Measurements from ENCODE around the gene ARHGAP15.
A peak's percentile ranks its signal among the peaks of the same experiment; 100 is the strongest.

The ARHGAP15 gene

DNA sequence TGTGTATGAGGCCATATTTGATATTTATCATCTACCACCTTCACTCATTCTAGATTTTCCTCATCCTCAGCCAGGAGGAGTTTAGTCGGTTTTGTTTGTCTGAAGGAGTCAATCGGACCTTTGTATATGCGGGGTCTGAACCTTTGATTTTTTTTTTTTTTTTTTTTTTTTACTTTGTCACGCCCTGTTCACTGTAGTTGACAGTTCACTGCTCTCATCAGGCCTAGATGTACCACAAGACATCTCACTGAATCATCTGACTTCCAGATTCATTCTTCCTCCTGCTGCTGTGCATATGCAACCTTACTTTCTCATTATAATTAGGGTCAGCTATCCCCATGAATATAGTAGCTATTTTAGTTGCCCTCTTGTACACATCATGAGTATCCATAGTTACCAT is 133.2 kb downstream of the ARHGAP15 start:
- no peak for DNase-seq (ENCODE audit: low spot score)

- peak; percentile 26 for DNase-seq (ENCODE audit: low spot score)
These were observed 133.9 kb downstream of the ARHGAP15 start for GRCh38 chr2:143263066-143263625.

- no peak for DNase-seq (ENCODE audit: low spot score)
These were observed 135.6 kb downstream of the ARHGAP15 start for GRCh38 chr2:143264851-143265250.

DNA sequence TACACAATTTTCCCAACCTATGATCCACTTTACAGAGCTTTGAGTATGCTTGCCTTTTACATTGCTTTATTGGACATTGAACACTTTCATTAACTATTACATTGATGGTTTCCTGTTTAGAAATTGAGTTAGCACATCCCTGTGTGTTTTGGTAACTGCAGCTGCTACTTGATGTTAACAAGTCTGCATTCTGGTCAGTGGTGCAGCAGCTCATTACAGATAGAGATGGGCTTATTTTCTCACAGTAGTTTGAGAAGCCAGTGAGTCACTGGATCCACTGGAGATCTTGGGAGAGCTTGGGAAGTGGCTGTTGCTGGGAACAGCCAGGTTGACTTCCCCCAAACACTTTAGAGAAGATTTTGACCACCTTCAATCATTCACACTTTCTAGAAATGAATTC is 150.5 kb downstream of the ARHGAP15 start:
- no peak for DNase-seq (ENCODE audit: low spot score)

DNA sequence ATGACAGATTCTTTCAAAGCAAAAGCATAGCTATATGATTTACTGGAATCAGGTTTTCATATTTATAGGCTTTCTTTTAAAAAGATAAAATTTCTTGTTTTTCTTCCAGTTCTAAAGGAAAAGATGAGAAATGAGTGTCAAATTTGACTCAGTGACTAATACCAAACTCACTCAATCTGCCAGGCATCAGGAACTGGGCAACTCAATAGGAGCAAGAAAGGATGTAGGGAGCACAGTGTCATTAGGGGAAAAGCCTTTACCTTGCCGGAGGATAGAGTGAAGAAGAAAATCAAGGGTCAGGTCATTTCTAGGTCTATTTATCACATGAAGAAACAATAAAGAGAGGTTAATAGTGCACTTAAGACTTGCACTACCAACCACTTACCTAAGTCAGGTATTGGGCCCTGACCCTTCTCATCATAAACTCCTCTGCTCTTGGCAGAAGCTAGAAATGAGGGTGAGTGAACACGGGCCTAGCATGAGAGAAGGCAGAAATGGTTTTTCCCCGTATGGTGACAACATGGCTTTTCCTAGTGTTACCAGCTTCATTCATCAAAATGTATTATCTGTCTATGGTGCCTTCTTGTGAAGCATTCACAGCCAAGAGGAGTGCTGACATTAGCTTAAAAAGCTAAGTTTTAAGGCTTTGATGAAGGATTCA is 151.0 kb downstream of the ARHGAP15 start:
- no peak for DNase-seq (ENCODE audit: low spot score)

- no peak for DNase-seq (ENCODE audit: low spot score)
These were observed 153.5 kb downstream of the ARHGAP15 start for GRCh38 chr2:143282684-143283083.

DNA sequence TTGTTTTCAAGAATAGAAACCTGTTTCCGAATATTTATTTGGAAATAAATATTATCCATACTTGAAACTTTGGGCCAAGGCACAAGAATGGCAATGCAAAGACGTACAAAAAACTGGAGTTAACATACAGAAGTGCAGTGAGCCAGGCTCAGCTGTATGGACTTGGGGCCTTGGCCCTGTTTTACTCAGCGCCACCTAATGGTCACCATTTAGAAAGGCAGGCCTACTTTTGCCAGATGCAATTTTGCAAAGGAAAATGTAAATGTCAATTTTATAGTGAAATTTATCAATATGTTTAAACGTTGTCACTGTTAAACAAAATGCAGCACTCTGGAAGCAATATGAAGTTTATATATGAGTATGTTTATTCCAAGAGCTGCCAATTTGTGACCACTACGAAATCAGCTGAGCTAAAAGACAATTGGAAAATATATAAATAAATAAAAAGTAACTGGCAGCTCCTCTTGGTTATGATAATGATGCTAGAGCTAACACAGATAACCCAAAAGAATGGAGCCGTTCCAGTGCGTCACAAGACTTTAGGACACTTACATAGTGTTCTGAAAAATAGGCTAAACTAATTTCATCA is 155.0 kb downstream of the ARHGAP15 start:
- peak; percentile 59 for DNase-seq (ENCODE audit: low spot score)

DNA sequence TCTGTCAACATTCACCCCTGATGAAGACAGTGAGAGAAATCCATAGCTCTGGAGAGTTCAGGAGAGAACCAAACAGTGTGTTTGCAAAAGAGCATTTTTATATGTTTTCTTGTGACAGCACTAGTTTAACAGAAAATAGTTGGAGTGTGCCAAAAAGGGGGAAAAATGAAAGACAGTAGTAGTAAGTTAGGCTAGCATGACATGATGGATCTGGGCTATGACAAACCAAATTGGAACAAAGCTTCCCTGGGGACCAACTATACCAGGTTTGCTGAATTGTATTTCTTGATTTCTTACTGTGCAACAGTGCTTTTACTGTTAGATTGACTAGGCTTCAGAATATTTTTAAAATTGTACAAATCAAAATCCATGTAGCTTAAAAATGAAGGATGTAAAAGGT is 159.8 kb downstream of the ARHGAP15 start:
- DNase-seq (ENCODE audit: low spot score): no peak

DNA sequence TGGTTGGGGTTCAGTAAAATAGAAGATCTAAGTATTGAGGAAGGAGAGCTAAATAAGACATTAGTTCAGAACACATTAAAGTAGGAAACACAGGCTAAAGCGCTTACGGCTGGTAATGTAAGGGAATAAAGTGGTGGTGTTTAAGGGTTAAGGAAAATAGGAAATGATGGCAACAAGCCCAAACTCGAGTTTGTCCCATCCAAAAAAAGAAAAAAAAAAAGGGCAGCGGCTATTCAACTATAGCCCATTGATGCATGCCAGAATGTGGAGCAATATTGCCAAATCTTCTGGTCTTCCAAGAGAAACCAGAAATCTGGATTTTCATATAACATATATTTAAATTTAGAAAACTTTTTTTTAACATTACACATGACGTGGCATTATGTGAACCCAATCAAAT is 161.0 kb downstream of the ARHGAP15 start:
- no peak for DNase-seq (ENCODE audit: low spot score)

DNA sequence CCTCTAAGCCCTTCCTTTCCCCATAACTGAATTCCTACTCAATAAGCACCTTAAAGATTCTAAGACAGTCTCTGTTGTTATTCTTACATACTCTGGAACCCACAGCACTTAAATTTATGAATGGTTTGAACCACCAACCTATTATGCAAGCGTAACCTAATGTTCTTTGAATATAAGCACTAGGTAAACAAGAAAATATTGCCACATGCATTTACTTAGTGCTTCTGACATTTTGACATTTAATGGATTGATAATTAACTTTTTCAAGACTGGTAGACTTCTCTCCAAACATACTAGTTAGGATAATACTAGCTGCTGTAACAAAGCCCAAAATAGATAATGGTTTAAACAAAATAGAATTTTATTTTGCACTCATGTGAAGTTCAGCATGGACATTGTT is 164.8 kb downstream of the ARHGAP15 start:
- no peak for DNase-seq (ENCODE audit: low spot score)

DNA sequence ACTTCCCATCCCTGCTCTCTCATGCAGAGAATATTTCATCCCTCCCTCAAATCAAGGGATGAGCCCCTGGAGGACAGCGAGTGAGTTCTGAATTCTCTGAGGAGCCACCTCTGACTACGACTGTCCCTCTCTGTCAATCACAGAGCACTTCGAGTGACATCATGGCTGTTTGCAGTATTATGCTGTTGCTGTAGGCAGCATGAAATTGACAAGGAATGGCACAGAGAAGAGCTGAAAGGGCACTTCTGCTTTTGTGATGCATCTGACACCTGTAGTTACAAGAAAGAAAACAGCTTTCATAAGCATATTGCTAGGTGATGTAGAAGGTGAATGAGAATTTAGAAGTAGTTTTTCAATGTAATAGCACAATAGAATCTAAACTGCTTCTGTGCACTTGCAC is 166.9 kb downstream of the ARHGAP15 start:
- no peak for DNase-seq (ENCODE audit: low spot score)

DNA sequence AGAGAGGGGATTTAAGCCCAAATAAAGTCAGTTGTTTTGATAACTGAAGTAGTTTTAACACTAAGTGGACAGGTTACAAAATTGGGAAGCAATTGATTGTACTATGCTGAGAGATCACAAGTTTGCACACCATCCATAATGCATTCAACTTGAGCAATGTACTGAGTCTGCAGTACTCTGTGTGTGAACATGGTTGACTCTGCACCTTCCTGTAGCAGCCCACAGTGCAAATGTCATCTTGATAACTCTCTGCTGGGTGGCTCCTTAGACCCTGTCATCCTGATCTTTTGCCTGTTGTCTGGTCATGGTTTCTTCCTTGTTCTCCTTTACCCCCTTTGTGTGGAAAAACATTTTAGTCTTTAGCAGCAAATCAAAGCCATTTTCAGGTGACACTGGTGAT is 168.0 kb downstream of the ARHGAP15 start:
- no peak for DNase-seq (ENCODE audit: low spot score)

DNA sequence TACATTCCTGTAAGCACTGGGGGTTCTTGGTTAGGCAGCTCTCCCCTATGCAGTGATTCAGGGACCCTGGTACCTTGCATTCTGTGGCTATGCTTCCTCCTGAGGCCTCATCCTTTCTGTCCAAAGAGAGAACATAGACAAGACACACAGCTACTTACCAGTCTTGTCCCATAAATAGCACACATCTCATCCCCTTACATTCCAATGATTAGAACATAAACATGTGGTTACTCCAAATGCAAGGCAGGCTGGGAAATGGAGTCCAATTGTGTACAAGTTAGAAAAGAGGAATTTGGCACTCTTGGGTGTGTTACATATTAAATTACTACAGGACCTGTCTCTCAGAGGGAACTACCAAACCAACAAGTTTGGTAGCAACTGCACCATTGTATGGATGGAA is 171.3 kb downstream of the ARHGAP15 start:
- DNase-seq (ENCODE audit: low spot score): no peak

- no peak for DNase-seq (ENCODE audit: low spot score)
These were observed 182.2 kb downstream of the ARHGAP15 start for GRCh38 chr2:143311426-143311825.

DNA sequence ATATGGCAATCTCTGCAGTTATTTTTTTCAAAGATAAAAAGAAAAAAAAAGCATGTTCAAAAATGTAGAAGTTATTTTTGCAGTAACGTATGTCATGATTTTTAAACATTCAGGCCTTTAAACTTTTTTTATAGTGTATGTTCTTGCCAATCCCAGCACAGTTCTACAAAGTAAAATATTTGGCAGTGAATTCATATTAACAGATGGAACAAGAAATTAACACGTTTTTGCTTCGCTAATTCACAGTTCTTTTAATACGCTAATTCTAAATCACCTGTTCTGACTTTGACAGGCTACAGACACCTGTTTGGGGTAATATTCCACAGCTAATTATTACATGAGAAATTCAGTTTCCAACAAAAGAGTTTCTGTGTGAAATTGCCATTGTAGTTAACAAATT is 183.2 kb downstream of the ARHGAP15 start:
- no peak for DNase-seq (ENCODE audit: low spot score)

DNA sequence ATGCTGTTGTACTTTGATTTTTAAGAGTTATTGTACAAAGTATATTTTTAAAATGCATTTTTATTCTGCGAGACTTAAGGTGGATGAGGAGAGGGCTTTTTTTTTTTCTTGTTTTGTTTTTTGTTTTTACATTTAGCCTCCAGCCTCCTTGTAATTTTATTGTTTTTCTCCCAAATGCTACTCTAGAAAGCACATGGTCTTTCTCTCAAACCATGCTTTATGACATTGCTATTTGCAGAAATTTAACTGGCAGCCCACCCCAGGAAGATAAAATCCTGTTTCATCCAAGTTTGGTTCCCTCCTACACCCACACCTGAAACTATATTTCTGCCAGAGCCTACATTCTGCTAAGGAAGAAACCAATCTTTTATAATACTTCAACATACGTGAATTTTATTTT is 184.6 kb downstream of the ARHGAP15 start:
- no peak for DNase-seq (ENCODE audit: low spot score)

- DNase-seq (ENCODE audit: low spot score): no peak
These were observed 192.8 kb downstream of the ARHGAP15 start for GRCh38 chr2:143321994-143322393.

GRCh38 chr2:143329288-143329687 is 200.1 kb downstream of the ARHGAP15 start:
- DNase-seq (ENCODE audit: low spot score): no peak

GRCh38 chr2:143333168-143333791 is 204.1 kb downstream of the ARHGAP15 start:
- DNase-seq (ENCODE audit: low spot score): no peak

DNA sequence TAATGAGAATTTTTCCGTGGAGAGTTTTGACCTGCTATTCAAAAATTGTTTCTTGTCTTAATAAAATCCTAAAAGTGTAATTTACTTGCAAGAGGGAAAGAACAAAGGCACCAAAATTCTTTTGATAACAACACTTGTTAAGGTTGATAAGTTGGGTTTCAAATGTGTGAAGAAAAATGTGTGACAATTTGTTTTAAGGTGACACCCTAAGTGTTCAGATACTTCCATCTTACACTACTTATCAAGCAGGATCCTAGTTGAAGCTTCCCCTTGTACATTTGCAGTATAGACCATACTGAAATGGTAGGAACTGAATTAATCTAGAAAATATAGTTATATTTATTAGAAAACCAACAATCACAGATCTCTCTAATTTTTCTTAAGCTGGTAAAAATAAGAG is 204.6 kb downstream of the ARHGAP15 start:
- no peak for DNase-seq (ENCODE audit: low spot score)

- no peak for DNase-seq (ENCODE audit: low spot score)
These were observed 205.6 kb downstream of the ARHGAP15 start for GRCh38 chr2:143334837-143335236.

GRCh38 chr2:143336719-143337210 is 207.5 kb downstream of the ARHGAP15 start:
- no peak for DNase-seq (ENCODE audit: low spot score)

GRCh38 chr2:143341478-143341877 is 212.3 kb downstream of the ARHGAP15 start:
- no peak for DNase-seq (ENCODE audit: low spot score)

Measured in D341Med (cell line).